IMR-90 (cell line): ENCODE data around the gene EPHA6. TPM values are rescaled to one million over a fixed set of nuclear protein-coding genes. Genes with fewer than 3 reads are reported as not detected.

Experiments
- ATAC-seq: fragments of 200-7000 bp; cut with Tn5 transposase; 2 replicates; pipeline ENCODE4 v1.9.1; 2020; ENCODE audit warnings: low read depth, mild to moderate bottlenecking, moderate library complexity
- BruUV-seq: library from RNA; stranded (reverse); fragments of 400-500 nt; replicated peaks from 2 replicates; lab custom pipeline; 2021; lab: Mats Ljungman, UMichigan
- CTCF ChIA-PET: fragments of 300-600 bp; formaldehyde crosslinking; extraction: SDS; loops from one replicate; lab custom pipeline; 2021; ENCODE audit warnings: antibody characterized with exemption; lab: Yijun Ruan, JAX
- POLR2A ChIA-PET: fragments of 300-600 bp; sonication (Branson Sonifier 250); formaldehyde crosslinking; loops from one replicate; lab custom pipeline; 2022; ENCODE audit warnings: antibody characterized with exemption; ENCODE audit not compliant: unreplicated experiment; lab: Charles Lee
- DNase-seq: peaks from one replicate; pipeline ENCODE4 v3.0.0; 2013
- H2AFZ ChIP-seq: replicated peaks from 2 replicates; pipeline ENCODE3; 2013; ENCODE audit warnings: low read length, mild to moderate bottlenecking; ENCODE audit not compliant: poor library complexity
- H2AK5ac ChIP-seq: 2 replicates; pipeline ENCODE4 v1.6.1; 2013; ENCODE audit warnings: low read depth, low read length, inconsistent platforms
- H2AK9ac ChIP-seq: replicated peaks from 2 replicates; pipeline ENCODE3; 2013; ENCODE audit warnings: mild to moderate bottlenecking, low read depth, low read length, moderate library complexity; ENCODE audit not compliant: poor library complexity
- H2BK120ac ChIP-seq: 2 replicates; pipeline ENCODE4 v1.6.1; 2013; ENCODE audit warnings: low read depth, low read length, inconsistent platforms
- H2BK15ac ChIP-seq: 3 replicates; pipeline ENCODE4 v1.6.1; 2013; ENCODE audit warnings: low read depth, low read length, inconsistent platforms
- H2BK20ac ChIP-seq: 2 replicates; pipeline ENCODE4 v1.6.1; 2013; ENCODE audit warnings: low read depth, mild to moderate bottlenecking, inconsistent platforms, low read length, moderate library complexity
- H2BK5ac ChIP-seq: 2 replicates; pipeline ENCODE4 v1.6.1; 2013; ENCODE audit warnings: mild to moderate bottlenecking, low read depth, low read length, inconsistent platforms; ENCODE audit not compliant: poor library complexity, severe bottlenecking
- H3K14ac ChIP-seq: replicated peaks from 2 replicates; pipeline ENCODE4 v1.6.1; 2013; ENCODE audit warnings: low read depth, low read length, inconsistent platforms
- H3K18ac ChIP-seq: 2 replicates; pipeline ENCODE4 v1.6.1; 2013; ENCODE audit warnings: low read depth, low read length, control low read depth
- H3K23ac ChIP-seq: 2 replicates; pipeline ENCODE4 v1.6.1; 2013; ENCODE audit warnings: low read depth, low read length, inconsistent platforms
- H3K27ac ChIP-seq: 2 replicates; pipeline ENCODE4 v1.5.1; 2013; ENCODE audit warnings: mild to moderate bottlenecking, control low read depth, low read length; ENCODE audit not compliant: insufficient read depth
- H3K27me3 ChIP-seq: 2 replicates; pipeline ENCODE4 v1.6.1; 2013; ENCODE audit warnings: low read length; ENCODE audit not compliant: control insufficient read depth, insufficient read depth
- H3K36me3 ChIP-seq: 2 replicates; pipeline ENCODE4 v1.6.1; 2013; ENCODE audit warnings: low read length, mixed read lengths; ENCODE audit not compliant: control insufficient read depth, insufficient read depth
- H3K4ac ChIP-seq: 2 replicates; pipeline ENCODE4 v1.6.1; 2013; ENCODE audit warnings: low read depth, low read length, inconsistent platforms
- H3K4me1 ChIP-seq: 2 replicates; pipeline ENCODE4 v1.6.1; 2013; ENCODE audit warnings: low read length, mixed read lengths; ENCODE audit not compliant: control insufficient read depth, insufficient read depth
- H3K4me2 ChIP-seq: 2 replicates; pipeline ENCODE4 v1.6.1; 2013; ENCODE audit warnings: low read depth, mild to moderate bottlenecking, control low read depth, low read length, moderate library complexity
- H3K4me3 ChIP-seq: 2 replicates; pipeline ENCODE4 v1.5.1; 2013; ENCODE audit warnings: low read depth, mild to moderate bottlenecking, control low read depth, low read length, moderate library complexity; ENCODE audit not compliant: insufficient read depth
- H3K56ac ChIP-seq: 2 replicates; pipeline ENCODE4 v1.6.1; 2013; ENCODE audit warnings: low read length, inconsistent platforms; ENCODE audit not compliant: insufficient read depth; ENCODE audit errors: extremely low read depth
- H3K79me1 ChIP-seq, 2 experiments: 2 replicates each; pipeline ENCODE4 v1.6.1; 2013; ENCODE audit warnings: low read length in 2 of 2, inconsistent platforms in 1 of 2, low read depth in 1 of 2
- H3K9ac ChIP-seq: 2 replicates; pipeline ENCODE4 v1.6.1; 2013; ENCODE audit warnings: low read depth, low read length, control low read depth
- H3K9me1 ChIP-seq: 2 replicates; pipeline ENCODE4 v1.6.1; 2013; ENCODE audit warnings: low read length, inconsistent platforms; ENCODE audit not compliant: insufficient read depth
- H3K9me3 ChIP-seq: 2 replicates; pipeline ENCODE4 v1.6.1; 2013; ENCODE audit warnings: low read length; ENCODE audit not compliant: control insufficient read depth, insufficient read depth
- H4K20me1 ChIP-seq: 2 replicates; pipeline ENCODE4 v1.6.1; 2013; ENCODE audit warnings: low read length, inconsistent platforms; ENCODE audit not compliant: insufficient read depth
- H4K5ac ChIP-seq: 2 replicates; pipeline ENCODE4 v1.6.1; 2013; ENCODE audit warnings: mild to moderate bottlenecking, low read depth, low read length, control low read depth
- H4K8ac ChIP-seq, 2 experiments: 2 replicates each; pipeline ENCODE4 v1.6.1; 2013; ENCODE audit warnings: low read depth in 2 of 2, low read length in 2 of 2, control low read depth in 1 of 2, inconsistent platforms in 1 of 2
- H4K91ac ChIP-seq: 2 replicates; pipeline ENCODE4 v1.6.1; 2013; ENCODE audit warnings: low read depth, low read length, inconsistent platforms; ENCODE audit not compliant: insufficient read depth
- CTCF ChIP-seq: conservative IDR thresholded peaks from 2 replicates; pipeline ENCODE4 v1.5.1; 2012; ENCODE audit warnings: mild to moderate bottlenecking, low read depth, low read length, improper control_type of control experiment
- ELK1 ChIP-seq: fragments of 150-350 bp; IDR thresholded peaks from 2 replicates; pipeline ENCODE4 v1.6.1; 2016; ENCODE audit warnings: low read depth, mild to moderate bottlenecking, low read length, moderate library complexity, borderline replicate concordance
- FOS ChIP-seq: fragments of 150-350 bp; IDR thresholded peaks from 2 replicates; pipeline ENCODE4 v1.6.1; 2016; ENCODE audit warnings: low read depth, low read length
- MAZ ChIP-seq: IDR thresholded peaks from 2 replicates; pipeline ENCODE4 v1.6.1; 2012; ENCODE audit warnings: low read depth, mild to moderate bottlenecking, low read length, improper control_type of control experiment, moderate library complexity, borderline replicate concordance
- MXI1 ChIP-seq: IDR thresholded peaks from 2 replicates; pipeline ENCODE4 v1.6.1; 2012; ENCODE audit warnings: low read depth, mild to moderate bottlenecking, low read length, moderate library complexity, borderline replicate concordance
- NFE2L2 ChIP-seq: fragments of 150-350 bp; IDR thresholded peaks from 2 replicates; pipeline ENCODE4 v1.6.1; 2016; ENCODE audit warnings: low read depth, mild to moderate bottlenecking, low read length
- POLR2A ChIP-seq: IDR thresholded peaks from 2 replicates; pipeline ENCODE4 v1.6.1; 2012; ENCODE audit warnings: mild to moderate bottlenecking, low read depth, low read length
- RAD21 ChIP-seq: IDR thresholded peaks from 2 replicates; pipeline ENCODE4 v1.6.1; 2012; ENCODE audit warnings: low read length, improper control_type of control experiment
- SMC3 ChIP-seq: fragments of 150-350 bp; IDR thresholded peaks from 2 replicates; pipeline ENCODE4 v1.6.1; 2016; ENCODE audit warnings: low read depth, mild to moderate bottlenecking, antibody characterized with exemption, low read length, moderate library complexity
- USF2 ChIP-seq: fragments of 150-350 bp; IDR thresholded peaks from 2 replicates; pipeline ENCODE4 v1.6.1; 2017; ENCODE audit warnings: mild to moderate bottlenecking, antibody characterized with exemption, low read length, low read depth
- WGBS, 2 experiments: methylation state at CpG; one replicate each; pipeline versions ENCODE4 v1.1.5 to v1.1.7; 2013; ENCODE audit warnings: missing lambda C conversion rate in 2 of 2; ENCODE audit not compliant: insufficient read length in 1 of 2; ENCODE audit errors: extremely low coverage in 2 of 2; 5-methylcytosine and 5-hydroxymethylcytosine counted together
- dilution Hi-C: fragments of 300-500 bp; cut with HindIII; formaldehyde crosslinking; loops from one replicate; pipeline ENCODE4 v1.14.3; 2018; ENCODE audit warnings: low sequenced_read_pairs; ENCODE audit not compliant: unreplicated experiment
- in situ Hi-C: fragments of 300-500 bp; cut with MboI; formaldehyde crosslinking; loops from 3 replicates; pipeline ENCODE4 v1.14.3; 2019; ENCODE audit warnings: low sequenced_read_pairs, inconsistent platforms, mixed read lengths
- intact Hi-C: fragments of 100-400 bp; cut with micrococcal nuclease; formaldehyde crosslinking; loops from 2 replicates; pipeline ENCODE4 v1.10.0; 2022
- polyA plus RNA-seq, 3 experiments: library from polyadenylated mRNA; depleted of rRNA; stranded (reverse); fragments of >200 nt; gene quantifications; 2 replicates each; pipeline ENCODE4 v1.2.3, GENCODE V29; 2012; ENCODE audit warnings: low replicate concordance in 1 of 3
- total RNA-seq: library from RNA; depleted of rRNA; stranded (reverse); fragments of >200 nt; gene quantifications from 2 replicates; pipeline ENCODE4 v1.2.3, GENCODE V29; 2012

EPHA6 gene
- total and polyA plus RNA-seq, 2 of the 4 experiments (the other 2 are of a cell fraction) = not detected

GRCh38 chr3:96803870-96804269 is 10.5 kb upstream of the EPHA6 start:
- Histone ChIP-seq H3K56ac (no peak overlapping the region), H3K9ac (no peak overlapping the region), H2AFZ (no peak overlapping the region), H3K4me3 (no peak overlapping the region), H3K9me3 (no peaks in the 10 kb centered on the region), H3K4me2 (no peak overlapping the region), H3K18ac (no peak overlapping the region), H4K20me1 (no peaks in the 10 kb centered on the region), H4K8ac (no peak overlapping the region), H3K23ac (no peak overlapping the region), H4K91ac (no peak overlapping the region), H3K4ac (no peak overlapping the region), H2BK120ac (no peak overlapping the region), H3K14ac (no peak overlapping the region), H3K36me3 (no peaks in the 10 kb centered on the region), H3K27ac (no peak overlapping the region), H3K4me1 (no peaks in the 10 kb centered on the region), H2BK5ac (no peak overlapping the region), H2AK5ac (no peak overlapping the region), H2BK20ac (no peak overlapping the region), H4K5ac (no peak overlapping the region), H3K9me1 (no peaks in the 10 kb centered on the region), H2BK15ac (no peak overlapping the region), H2AK9ac (no peak overlapping the region), H3K79me1 (no peaks in the 10 kb centered on the region), H3K27me3 (no peaks in the 10 kb centered on the region)
- DNase-seq (no peak), ATAC-seq (no peak)
- dilution Hi-C loops (no loop called here), in situ Hi-C loops (no loop called here), intact Hi-C loops (no loop called here)
- POLR2A ChIA-PET = no interaction called here
- whole genome bisulfite sequencing, 2 experiments = no CpG with 5 or more reads among the region's 1 CpG
- CTCF ChIA-PET = no interaction called here
- BruUV-seq = no TSS peak
- no peak for TF ChIP-seq ELK1
- no peak for TF ChIP-seq RAD21
- TF ChIP-seq FOS = no peak
- TF ChIP-seq MXI1 = no peak
- TF ChIP-seq SMC3 = no peak
- no peak for TF ChIP-seq POLR2A
- no peak for TF ChIP-seq MAZ
- no peak for TF ChIP-seq USF2
- no peak for TF ChIP-seq CTCF
- no peak for TF ChIP-seq NFE2L2
